Panc1 (cell line): ENCODE measurements around the gene NDUFAF5. TPM values are rescaled to one million over a fixed set of nuclear protein-coding genes. Genes with fewer than 3 reads are reported as not detected.

Experiments used
- ATAC-seq: fragments of 200-7000 bp; cut with Tn5 transposase; 2 replicates; pipeline ENCODE4 v1.9.1; 2020; ENCODE audit warnings: mild to moderate bottlenecking, moderate library complexity
- BruUV-seq: library from RNA; stranded (reverse); fragments of 400-500 nt; replicated peaks from 2 replicates; lab custom pipeline; 2021; lab: Mats Ljungman, UMichigan
- CTCF ChIA-PET: fragments of 300-600 bp; sonication (Branson Sonifier 250); formaldehyde crosslinking; loops from one replicate; lab custom pipeline; 2022; ENCODE audit warnings: antibody characterized with exemption; lab: Charles Lee
- POLR2A ChIA-PET: fragments of 300-600 bp; sonication (Branson Sonifier 250); formaldehyde crosslinking; loops from one replicate; lab custom pipeline; 2022; ENCODE audit warnings: antibody characterized with exemption; lab: Charles Lee
- DNase-seq: peaks from one replicate; pipeline ENCODE4 v3.0.0-alpha.2; 2010; ENCODE audit warnings: low read depth, low spot score
- H3K27ac ChIP-seq: 2 replicates; pipeline ENCODE4 v1.5.1; 2011; ENCODE audit warnings: mild to moderate bottlenecking, low read length, inconsistent platforms
- H3K27me3 ChIP-seq: fragments of 200-500 bp; sonication (Bioruptor generic); 2 replicates; pipeline ENCODE4 v1.6.0; 2014; ENCODE audit warnings: low read length, inconsistent platforms; ENCODE audit not compliant: control insufficient read depth, insufficient read depth
- H3K36me3 ChIP-seq: fragments of 200-500 bp; sonication (Bioruptor generic); 2 replicates; pipeline ENCODE4 v1.5.1; 2014; ENCODE audit warnings: inconsistent platforms, mild to moderate bottlenecking, low read length, moderate library complexity; ENCODE audit not compliant: control insufficient read depth, insufficient read depth
- H3K4me1 ChIP-seq: 2 replicates; pipeline ENCODE4 v1.5.1; 2011; ENCODE audit warnings: inconsistent platforms, mild to moderate bottlenecking, low read length, moderate library complexity; ENCODE audit not compliant: control insufficient read depth, insufficient read depth
- H3K4me3 ChIP-seq, 2 experiments: 2 replicates each; pipeline ENCODE4 v1.5.1; 2011 to 2012; ENCODE audit warnings: low read depth in 2 of 2, low read length in 2 of 2, mild to moderate bottlenecking in 2 of 2, inconsistent platforms in 1 of 2, moderate library complexity in 1 of 2
- H3K9me3 ChIP-seq: fragments of 200-500 bp; sonication (Bioruptor generic); 2 replicates; pipeline ENCODE4 v1.5.1; 2014; ENCODE audit warnings: low read depth, mild to moderate bottlenecking, inconsistent platforms, low read length, moderate library complexity; ENCODE audit not compliant: control insufficient read depth, insufficient read depth
- CTCF ChIP-seq: fragments of 450-650 bp; IDR thresholded peaks from 2 replicates; pipeline ENCODE4 v1.5.1; 2017; ENCODE audit warnings: mild to moderate bottlenecking
- POLR2AphosphoS5 ChIP-seq: IDR thresholded peaks from 2 replicates; pipeline ENCODE4 v1.6.1; 2012; ENCODE audit warnings: mild to moderate bottlenecking, low read depth, low read length, moderate library complexity
- SIN3A ChIP-seq: IDR thresholded peaks from 2 replicates; pipeline ENCODE4 v1.6.1; 2012; ENCODE audit warnings: low read depth, mild to moderate bottlenecking, low read length, moderate library complexity, borderline replicate concordance; ENCODE audit not compliant: insufficient read depth
- TCF7L2 ChIP-seq: IDR thresholded peaks from 2 replicates; pipeline ENCODE4 v1.6.1; 2011; ENCODE audit warnings: mild to moderate bottlenecking, low read depth, low read length, inconsistent platforms
- in situ Hi-C: cut with HindIII; loops from 2 replicates; pipeline ENCODE4 v1.10.0; 2016; ENCODE audit warnings: low sequenced_read_pairs, low pct_unique_long_range_greater_than_20kb
- intact Hi-C: fragments of 100-400 bp; cut with micrococcal nuclease; formaldehyde crosslinking; loops from one replicate; pipeline ENCODE4 v1.10.0; 2022; ENCODE audit not compliant: unreplicated experiment
- total RNA-seq: library from RNA; stranded (reverse); gene quantifications from one replicate; pipeline ENCODE4 v1.2.1, GENCODE V29; 2021; ENCODE audit not compliant: unreplicated experiment
- TF ChIP-seq, protein P1 (sequence below), 2 experiments: IDR thresholded peaks; 2 replicates each; pipeline ENCODE4 v1.6.1; 2011 to 2012; ENCODE audit warnings: low read depth in 2 of 2, control low read depth in 1 of 2, low read length in 1 of 2, mild to moderate bottlenecking in 1 of 2, moderate library complexity in 1 of 2; ENCODE audit not compliant: insufficient read depth in 1 of 2

The NDUFAF5 gene
- total RNA-seq, 1 experiment from 2014 or later: 23.0 TPM

GRCh38 chr20:13794667-13795066 is 9.8 kb downstream of the NDUFAF5 start:
- ChIA-PET POLR2A (no interaction called here), CTCF (no interaction called here)
- Histone ChIP-seq H3K4me1 (no peaks in the 10 kb centered on the region), H3K36me3 (peaks cover 55% of the 10 kb centered on the region), H3K4me3 (no peak overlapping the region), H3K27me3 (no peaks in the 10 kb centered on the region), H3K9me3 (no peaks in the 10 kb centered on the region), H3K27ac (no peak overlapping the region)
- DNase-seq (no peak), ATAC-seq (no peak)
- intact Hi-C loops: no loop called here
- in situ Hi-C loops: no loop called here
- TF ChIP-seq SIN3A: no peak
- no peak for TF ChIP-seq TCF7L2
- no peak for TF ChIP-seq CTCF
- TF ChIP-seq, protein P1, sequence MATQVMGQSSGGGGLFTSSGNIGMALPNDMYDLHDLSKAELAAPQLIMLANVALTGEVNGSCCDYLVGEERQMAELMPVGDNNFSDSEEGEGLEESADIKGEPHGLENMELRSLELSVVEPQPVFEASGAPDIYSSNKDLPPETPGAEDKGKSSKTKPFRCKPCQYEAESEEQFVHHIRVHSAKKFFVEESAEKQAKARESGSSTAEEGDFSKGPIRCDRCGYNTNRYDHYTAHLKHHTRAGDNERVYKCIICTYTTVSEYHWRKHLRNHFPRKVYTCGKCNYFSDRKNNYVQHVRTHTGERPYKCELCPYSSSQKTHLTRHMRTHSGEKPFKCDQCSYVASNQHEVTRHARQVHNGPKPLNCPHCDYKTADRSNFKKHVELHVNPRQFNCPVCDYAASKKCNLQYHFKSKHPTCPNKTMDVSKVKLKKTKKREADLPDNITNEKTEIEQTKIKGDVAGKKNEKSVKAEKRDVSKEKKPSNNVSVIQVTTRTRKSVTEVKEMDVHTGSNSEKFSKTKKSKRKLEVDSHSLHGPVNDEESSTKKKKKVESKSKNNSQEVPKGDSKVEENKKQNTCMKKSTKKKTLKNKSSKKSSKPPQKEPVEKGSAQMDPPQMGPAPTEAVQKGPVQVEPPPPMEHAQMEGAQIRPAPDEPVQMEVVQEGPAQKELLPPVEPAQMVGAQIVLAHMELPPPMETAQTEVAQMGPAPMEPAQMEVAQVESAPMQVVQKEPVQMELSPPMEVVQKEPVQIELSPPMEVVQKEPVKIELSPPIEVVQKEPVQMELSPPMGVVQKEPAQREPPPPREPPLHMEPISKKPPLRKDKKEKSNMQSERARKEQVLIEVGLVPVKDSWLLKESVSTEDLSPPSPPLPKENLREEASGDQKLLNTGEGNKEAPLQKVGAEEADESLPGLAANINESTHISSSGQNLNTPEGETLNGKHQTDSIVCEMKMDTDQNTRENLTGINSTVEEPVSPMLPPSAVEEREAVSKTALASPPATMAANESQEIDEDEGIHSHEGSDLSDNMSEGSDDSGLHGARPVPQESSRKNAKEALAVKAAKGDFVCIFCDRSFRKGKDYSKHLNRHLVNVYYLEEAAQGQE (IDR thresholded peaks at IDR 0.05; ENCODE audit: insufficient read depth in 1 of 2, low read depth in 2 of 2, low read length in 1 of 2): no peak
- no peak for TF ChIP-seq POLR2AphosphoS5
- no TSS peak for BruUV-seq

- intact Hi-C loops (no loop called here), in situ Hi-C loops (no loop called here)
- Histone ChIP-seq H3K4me1 (no peaks in the 10 kb centered on the region; the same call in 1 of the 2 replicates), H3K9me3 (no peaks in the 10 kb centered on the region), H3K27ac (peak overlapping the region; percentile 7; the same call in 1 of the 2 replicates), H3K27me3 (no peaks in the 10 kb centered on the region), H3K36me3 (peaks cover 58% of the 10 kb centered on the region), H3K4me3 (no peak overlapping the region)
- TF ChIP-seq TCF7L2 (no peak), CTCF (no peak), POLR2AphosphoS5 (no peak), SIN3A (no peak)
- TF ChIP-seq, protein P1 (IDR thresholded peaks at IDR 0.05; ENCODE audit: insufficient read depth in 1 of 2, low read depth in 2 of 2, low read length in 1 of 2): no peak
- BruUV-seq: no TSS peak
- ChIA-PET POLR2A (no interaction called here), CTCF (no interaction called here)
- DNase-seq (no peak), ATAC-seq (no peak)
These were observed 14.2 kb downstream of the NDUFAF5 start for GRCh38 chr20:13799040-13799439.
